Right renal cortex interstitium (tissue), 3 donors: ENCODE measurements around the gene SPRY1. TPM values are rescaled to one million over a fixed set of nuclear protein-coding genes. Genes with fewer than 3 reads are reported as not detected.

Experiments
- DNase-seq, 3 donors: peaks; one replicate each; pipeline ENCODE4 v3.0.0-alpha.2; 2013; ENCODE audit warnings: low read depth in 3 of 3, low spot score in 2 of 3
- polyA plus RNA-seq, 3 donors: library from polyadenylated mRNA; unstranded; fragments of 120-200 nt; gene quantifications; one replicate each; pipeline ENCODE4 v1.2.1, GENCODE V29; 2013; ENCODE audit not compliant: insufficient read length in 3 of 3

Gene SPRY1
- polyA plus RNA-seq, 3 donors, result 85.3 to 91.2 (median 89.6) TPM

GRCh38 chr4:123378794-123379193, 17.8 kb upstream of the SPRY1 start:
- no peak for DNase-seq

- no peak for DNase-seq
Measured at GRCh38 chr4:123379392-123379791, 17.2 kb upstream of the SPRY1 start.

- DNase-seq, result no peak
Measured at GRCh38 chr4:123380728-123381716, 15.6 kb upstream of the SPRY1 start.

GRCh38 chr4:123381996-123382395, 14.6 kb upstream of the SPRY1 start:
- no peak for DNase-seq

GRCh38 chr4:123383566-123383965, 13.0 kb upstream of the SPRY1 start:
- no peak for DNase-seq

GRCh38 chr4:123386609-123387008, 10.0 kb upstream of the SPRY1 start:
- no peak for DNase-seq

GRCh38 chr4:123390846-123391456, 5.6 kb upstream of the SPRY1 start:
- DNase-seq, result no peak

- DNase-seq, result no peak
Measured at GRCh38 chr4:123393721-123394120, 2.9 kb upstream of the SPRY1 start.

- DNase-seq, result no peak
Measured at GRCh38 chr4:123397144-123398065, 810 bp downstream of the SPRY1 start.

- DNase-seq, result no peak
Measured at GRCh38 chr4:123398066-123398852, 1.7 kb downstream of the SPRY1 start.

GRCh38 chr4:123398853-123399626, 2.4 kb downstream of the SPRY1 start:
- DNase-seq, result peak in 1 of 3 donors; percentile 69

- no peak for DNase-seq
Measured at GRCh38 chr4:123399627-123400358, 3.2 kb downstream of the SPRY1 start.

GRCh38 chr4:123401271-123402120, 4.9 kb downstream of the SPRY1 start:
- no peak for DNase-seq

- no peak for DNase-seq
Measured at GRCh38 chr4:123402121-123402465, 5.5 kb downstream of the SPRY1 start.

GRCh38 chr4:123403080-123403604, 6.5 kb downstream of the SPRY1 start:
- DNase-seq, result no peak

- DNase-seq, result no peak
Measured at GRCh38 chr4:123404533-123404932, 7.9 kb downstream of the SPRY1 start.

- no peak for DNase-seq
Measured at GRCh38 chr4:123405267-123405865, 8.8 kb downstream of the SPRY1 start.
